ENCODE results near the gene C1orf232. TPM values are rescaled to one million over a fixed set of nuclear protein-coding genes. Genes with fewer than 3 reads are reported as not detected.

The C1orf232 gene
- total RNA-seq, 1 donor from 2014 or later, result not detected

DNA sequence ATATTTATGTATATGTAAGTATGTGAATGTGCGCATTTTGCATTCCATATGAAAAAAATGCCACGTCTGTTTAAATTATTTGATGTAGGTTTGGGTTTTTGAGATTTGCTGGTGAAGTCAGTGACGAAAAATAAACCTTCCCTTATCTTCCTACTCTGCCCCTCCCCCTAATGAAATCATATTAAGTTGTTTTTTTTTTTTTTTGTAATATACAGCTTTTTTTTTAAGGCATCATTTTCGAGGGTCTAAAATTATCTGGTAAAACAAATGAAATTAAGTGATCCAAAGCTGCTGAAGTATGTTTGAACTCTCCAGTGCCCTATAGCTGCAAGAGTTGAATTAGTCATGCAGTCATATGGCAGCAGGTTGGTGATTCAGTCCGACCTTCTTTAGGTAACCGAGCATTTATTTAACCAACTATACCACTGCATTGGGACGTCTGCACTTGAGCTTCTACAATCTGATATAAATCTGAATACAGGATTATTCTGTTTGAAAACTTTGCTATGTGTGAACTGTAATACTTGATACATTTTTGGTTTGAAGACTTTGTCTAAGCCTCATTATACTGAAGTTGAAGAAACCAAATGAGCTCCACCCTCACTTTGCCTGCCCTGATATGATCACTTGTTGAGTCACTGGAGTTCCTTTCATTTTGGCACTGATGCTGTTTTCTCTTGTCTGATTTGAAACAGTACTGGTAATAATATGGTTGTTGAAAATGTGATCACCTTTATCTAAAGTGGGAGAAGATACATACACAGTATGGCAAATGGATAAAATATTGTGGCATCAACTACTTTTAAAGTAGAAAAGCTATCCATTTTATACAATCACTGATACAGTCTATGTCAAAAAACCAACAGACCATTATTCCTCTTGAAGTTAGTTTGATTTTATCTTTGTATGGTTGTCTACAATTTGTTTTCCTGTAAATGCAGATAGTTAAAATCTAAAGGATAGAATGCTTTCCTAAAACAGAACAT lies 45.5 kb downstream of the C1orf232 start:
- no peak for ATAC-seq
- TF ChIP-seq, protein P1, sequence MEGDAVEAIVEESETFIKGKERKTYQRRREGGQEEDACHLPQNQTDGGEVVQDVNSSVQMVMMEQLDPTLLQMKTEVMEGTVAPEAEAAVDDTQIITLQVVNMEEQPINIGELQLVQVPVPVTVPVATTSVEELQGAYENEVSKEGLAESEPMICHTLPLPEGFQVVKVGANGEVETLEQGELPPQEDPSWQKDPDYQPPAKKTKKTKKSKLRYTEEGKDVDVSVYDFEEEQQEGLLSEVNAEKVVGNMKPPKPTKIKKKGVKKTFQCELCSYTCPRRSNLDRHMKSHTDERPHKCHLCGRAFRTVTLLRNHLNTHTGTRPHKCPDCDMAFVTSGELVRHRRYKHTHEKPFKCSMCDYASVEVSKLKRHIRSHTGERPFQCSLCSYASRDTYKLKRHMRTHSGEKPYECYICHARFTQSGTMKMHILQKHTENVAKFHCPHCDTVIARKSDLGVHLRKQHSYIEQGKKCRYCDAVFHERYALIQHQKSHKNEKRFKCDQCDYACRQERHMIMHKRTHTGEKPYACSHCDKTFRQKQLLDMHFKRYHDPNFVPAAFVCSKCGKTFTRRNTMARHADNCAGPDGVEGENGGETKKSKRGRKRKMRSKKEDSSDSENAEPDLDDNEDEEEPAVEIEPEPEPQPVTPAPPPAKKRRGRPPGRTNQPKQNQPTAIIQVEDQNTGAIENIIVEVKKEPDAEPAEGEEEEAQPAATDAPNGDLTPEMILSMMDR (IDR thresholded peaks at IDR 0.05), result no peak
- H3K27ac ChIP-seq, result no peak overlapping the region

DNA sequence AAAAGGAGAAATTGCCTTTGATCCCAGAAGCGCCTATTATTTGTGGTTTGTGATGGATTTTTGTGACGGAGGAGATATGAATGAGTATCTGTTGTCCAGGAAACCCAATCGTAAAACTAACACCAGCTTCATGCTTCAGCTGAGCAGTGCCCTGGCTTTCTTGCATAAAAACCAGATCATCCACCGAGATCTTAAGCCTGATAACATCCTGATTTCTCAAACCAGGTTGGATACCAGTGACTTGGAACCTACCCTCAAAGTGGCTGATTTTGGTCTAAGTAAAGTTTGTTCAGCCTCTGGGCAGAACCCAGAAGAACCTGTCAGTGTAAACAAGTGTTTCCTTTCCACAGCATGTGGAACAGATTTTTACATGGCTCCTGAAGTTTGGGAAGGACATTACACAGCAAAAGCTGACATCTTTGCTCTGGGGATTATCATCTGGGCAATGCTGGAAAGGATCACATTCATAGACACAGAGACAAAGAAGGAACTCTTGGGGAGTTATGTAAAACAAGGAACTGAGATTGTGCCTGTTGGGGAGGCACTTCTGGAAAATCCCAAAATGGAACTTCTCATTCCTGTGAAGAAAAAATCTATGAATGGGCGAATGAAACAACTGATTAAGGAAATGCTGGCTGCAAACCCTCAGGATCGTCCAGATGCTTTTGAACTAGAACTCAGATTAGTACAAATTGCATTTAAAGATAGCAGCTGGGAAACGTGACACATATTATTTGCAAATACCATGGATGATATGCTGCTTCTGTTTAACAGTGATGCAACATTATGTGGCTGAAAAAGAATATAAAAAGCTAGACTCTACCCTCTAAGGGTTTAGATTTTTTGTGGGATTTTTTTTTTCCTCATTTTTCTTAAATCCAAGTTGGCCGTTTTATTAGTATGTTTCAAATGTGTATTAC lies 46.6 kb downstream of the C1orf232 start:
- Histone ChIP-seq H3K36me3 (peaks cover 16% of the 10 kb centered on the region), H3K27me3 (no peaks in the 10 kb centered on the region), H3K4me1 (peaks cover 39% of the 10 kb centered on the region), H3K9me3 (no peaks in the 10 kb centered on the region), H3K27ac (peak overlapping the region; percentile 1), H3K4me3 (no peak overlapping the region)
- TF ChIP-seq, protein P1 (IDR thresholded peaks at IDR 0.05), result no peak
- ATAC-seq (peak; percentile 30), DNase-seq (no peak)
- intact Hi-C loops (cut with DNase I), result no loop called here

More for the DNA sequence above, 45.5 kb downstream of the C1orf232 start:
- intact Hi-C loops (cut with DNase I), result no loop called here
- Histone ChIP-seq H3K27me3 (no peaks in the 10 kb centered on the region), H3K9me3 (no peaks in the 10 kb centered on the region), H3K4me1 (peaks cover 48% of the 10 kb centered on the region), H3K4me3 (no peak overlapping the region), H3K36me3 (peaks cover 14% of the 10 kb centered on the region)
- no peak for DNase-seq

DNA sequence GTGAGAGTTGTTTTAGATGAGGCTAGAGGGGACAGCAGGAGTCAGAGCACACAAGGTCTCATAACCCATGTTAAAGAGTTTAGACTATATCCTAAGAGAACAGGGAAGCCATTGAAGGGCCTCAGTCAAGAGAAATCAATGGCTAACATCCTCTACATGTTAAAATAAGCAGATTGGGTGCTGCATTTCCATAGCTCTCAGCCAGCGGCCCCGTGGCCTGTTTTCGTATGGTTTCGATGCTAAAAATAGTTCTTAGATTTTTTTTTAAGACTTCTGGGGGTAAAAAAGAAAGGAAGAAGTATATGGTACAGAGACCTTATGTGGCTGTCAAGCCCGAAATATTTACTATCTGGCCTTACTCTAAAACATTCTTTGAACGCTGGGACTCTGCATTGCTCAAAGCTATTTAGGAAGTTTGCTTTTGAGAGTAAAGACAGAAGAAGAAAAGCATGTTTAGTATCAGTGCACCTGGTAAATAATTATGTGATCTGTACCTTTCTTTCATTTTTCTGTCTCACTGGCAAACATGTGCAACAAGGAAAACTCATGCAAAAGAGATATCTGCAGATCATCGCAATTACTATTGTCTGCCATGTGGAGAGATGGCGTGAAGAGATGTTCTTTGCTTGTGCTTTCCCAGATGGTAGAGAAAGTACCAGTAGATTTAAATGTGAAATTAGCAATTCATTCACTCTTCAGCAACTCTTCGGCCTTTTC lies 48.7 kb downstream of the C1orf232 start:
- peaks cover 30% of the 10 kb centered on the region for H3K36me3 ChIP-seq
- intact Hi-C loops (cut with DNase I), result no loop called here
- no peak for ATAC-seq
- H3K4me1 ChIP-seq, result peaks cover 18% of the 10 kb centered on the region
- DNase-seq, result no peak
- H3K27ac ChIP-seq, result no peak overlapping the region
- H3K4me3 ChIP-seq, result no peak overlapping the region
- H3K27me3 ChIP-seq, result no peaks in the 10 kb centered on the region
- TF ChIP-seq, protein P1 (IDR thresholded peaks at IDR 0.05), result no peak
- H3K9me3 ChIP-seq, result no peaks in the 10 kb centered on the region

DNA sequence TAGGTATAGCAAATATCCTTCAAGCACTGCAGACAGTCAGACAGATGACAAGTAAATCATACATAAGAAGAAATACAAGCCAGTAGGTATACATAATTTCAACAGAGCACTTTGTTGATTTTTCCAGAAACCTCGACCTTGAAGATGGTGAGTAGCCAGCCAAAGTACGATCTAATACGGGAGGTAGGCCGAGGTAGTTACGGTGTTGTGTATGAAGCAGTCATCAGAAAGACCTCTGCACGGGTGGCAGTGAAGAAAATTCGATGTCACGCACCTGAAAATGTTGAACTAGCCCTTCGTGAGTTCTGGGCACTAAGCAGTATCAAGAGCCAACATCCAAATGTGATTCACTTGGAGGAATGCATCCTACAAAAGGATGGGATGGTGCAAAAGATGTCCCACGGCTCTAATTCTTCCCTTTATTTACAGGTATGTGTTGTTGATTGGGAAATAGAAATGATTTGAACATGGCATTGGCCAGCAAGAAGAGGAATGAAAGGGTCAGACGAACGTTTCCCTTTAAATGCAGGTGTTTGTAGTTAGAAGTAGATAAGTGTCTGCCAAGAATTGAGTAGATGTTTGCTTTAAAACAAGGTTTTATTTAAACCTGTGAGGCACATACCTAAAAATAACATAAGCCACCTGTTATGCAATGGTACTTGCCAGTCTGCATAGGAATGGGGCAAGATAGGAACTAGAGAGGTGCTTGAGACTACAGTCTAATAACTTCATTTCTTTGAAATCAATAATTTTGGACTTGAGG lies 54.4 kb downstream of the C1orf232 start:
- H3K9me3 ChIP-seq, result no peaks in the 10 kb centered on the region
- peak overlapping the region; percentile 44 for H3K27ac ChIP-seq
- no peak overlapping the region for H3K4me3 ChIP-seq
- TF ChIP-seq, protein P1 (IDR thresholded peaks at IDR 0.05), result no peak
- H3K4me1 ChIP-seq, result peaks cover 28% of the 10 kb centered on the region
- H3K36me3 ChIP-seq, result peaks cover 36% of the 10 kb centered on the region
- intact Hi-C loops (cut with DNase I), result no loop called here
- no peak for ATAC-seq
- no peaks in the 10 kb centered on the region for H3K27me3 ChIP-seq
- no peak for DNase-seq

Other genes with a start within 250 kb of the C1orf232 start
- gene PAFAH2, start 170.9 kb downstream of the C1orf232 start, total RNA-seq, result 22.6 TPM
- gene EXTL1, start 147.2 kb downstream of the C1orf232 start, total RNA-seq, result 0.49 TPM
- not detected for gene SLC30A2, start 122.8 kb downstream of the C1orf232 start, total RNA-seq
- gene TRIM63, start 101.3 kb downstream of the C1orf232 start, total RNA-seq, result 0.46 TPM
- 11.4 TPM for gene PDIK1L, start 57.1 kb downstream of the C1orf232 start, total RNA-seq
- gene FAM110D, start 9.9 kb downstream of the C1orf232 start, total RNA-seq, result 6.9 TPM
- 22.6 TPM for gene ZNF593, start 945 bp upstream of the C1orf232 start, total RNA-seq
- not detected for gene ZNF593OS, start 2.9 kb upstream of the C1orf232 start, total RNA-seq
- 21.6 TPM for gene CNKSR1, start 8.5 kb upstream of the C1orf232 start, total RNA-seq
- gene CATSPER4, start 21.6 kb upstream of the C1orf232 start, total RNA-seq, result not detected
- gene CEP85, start 65.2 kb upstream of the C1orf232 start, total RNA-seq, result 10.3 TPM
- gene SH3BGRL3, start 111.1 kb upstream of the C1orf232 start, total RNA-seq, result 169 TPM
- gene UBXN11, start 137.7 kb upstream of the C1orf232 start, total RNA-seq, result 37.0 TPM
- gene CD52, start 149.0 kb upstream of the C1orf232 start, total RNA-seq, result 348 TPM
- 6.9 TPM for gene CRYBG2, start 185.2 kb upstream of the C1orf232 start, total RNA-seq
- gene ZNF683, start 203.8 kb upstream of the C1orf232 start, total RNA-seq, result 1.1 TPM
- gene LIN28A, start 241.9 kb upstream of the C1orf232 start, total RNA-seq, result not detected